Activated naive CD4-positive, alpha-beta T cell treated with anti-CD3 and anti-CD28 coated beads, Interleukin-2, amount 50 U/mL, for 16 hours (primary cell): ENCODE data around the gene FEM1C.

Experiments
- DNase-seq: peaks from one replicate; pipeline ENCODE4 v3.0.0-alpha.2; 2020

The FEM1C gene, protein sequence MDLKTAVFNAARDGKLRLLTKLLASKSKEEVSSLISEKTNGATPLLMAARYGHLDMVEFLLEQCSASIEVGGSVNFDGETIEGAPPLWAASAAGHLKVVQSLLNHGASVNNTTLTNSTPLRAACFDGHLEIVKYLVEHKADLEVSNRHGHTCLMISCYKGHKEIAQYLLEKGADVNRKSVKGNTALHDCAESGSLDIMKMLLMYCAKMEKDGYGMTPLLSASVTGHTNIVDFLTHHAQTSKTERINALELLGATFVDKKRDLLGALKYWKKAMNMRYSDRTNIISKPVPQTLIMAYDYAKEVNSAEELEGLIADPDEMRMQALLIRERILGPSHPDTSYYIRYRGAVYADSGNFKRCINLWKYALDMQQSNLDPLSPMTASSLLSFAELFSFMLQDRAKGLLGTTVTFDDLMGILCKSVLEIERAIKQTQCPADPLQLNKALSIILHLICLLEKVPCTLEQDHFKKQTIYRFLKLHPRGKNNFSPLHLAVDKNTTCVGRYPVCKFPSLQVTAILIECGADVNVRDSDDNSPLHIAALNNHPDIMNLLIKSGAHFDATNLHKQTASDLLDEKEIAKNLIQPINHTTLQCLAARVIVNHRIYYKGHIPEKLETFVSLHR

DNA sequence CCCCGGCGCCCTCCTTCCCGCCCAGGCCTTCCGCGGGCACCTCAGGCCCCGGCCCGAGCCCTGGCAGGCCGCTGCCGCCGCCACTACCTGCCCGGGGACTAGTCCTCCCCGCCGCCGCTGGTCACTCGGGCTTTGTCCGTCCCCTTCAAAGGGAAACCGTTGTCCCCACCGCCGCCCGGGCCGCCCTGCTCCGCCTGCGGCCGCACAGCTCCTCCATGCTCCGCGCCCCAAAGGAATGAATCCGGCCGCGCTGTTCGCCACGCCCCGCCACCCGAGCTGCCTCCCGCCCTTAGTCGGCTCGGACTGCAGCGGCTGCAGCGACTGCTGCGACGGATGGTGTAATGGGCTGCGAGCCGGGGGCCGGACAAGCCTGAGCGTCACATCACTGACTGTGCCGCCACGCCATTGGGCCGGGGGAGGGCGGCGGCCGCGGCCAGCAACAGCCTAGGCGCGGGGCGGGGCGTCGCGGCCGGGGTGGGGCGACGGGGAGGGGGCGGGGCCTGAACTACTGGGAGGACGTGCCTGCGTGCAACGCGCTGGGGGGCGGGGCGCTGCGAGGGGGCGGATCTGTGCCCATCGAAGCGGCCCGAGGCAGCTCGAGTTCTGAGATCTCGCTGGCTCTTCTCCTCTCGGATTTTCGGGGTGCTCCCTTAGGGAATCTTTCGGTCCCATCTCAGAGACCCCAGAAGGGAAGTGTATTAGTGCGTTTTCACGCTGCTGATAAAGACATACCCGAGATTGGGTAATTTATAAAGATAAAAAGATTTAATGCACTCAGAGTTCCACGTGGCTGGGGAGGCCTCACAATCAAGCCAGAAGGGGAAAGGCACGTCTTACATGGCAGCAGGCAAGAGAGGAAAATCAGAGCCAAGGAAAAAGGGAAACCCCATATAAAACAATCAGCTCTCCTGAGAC, at the start of gene FEM1C:
TSS of gene FEM1C (minus strand) at position 340 of the 915 bp plus-strand sequence. CDS start 1,282 bp downstream, outside the sequence.
- peak; percentile 99 for DNase-seq

DNA sequence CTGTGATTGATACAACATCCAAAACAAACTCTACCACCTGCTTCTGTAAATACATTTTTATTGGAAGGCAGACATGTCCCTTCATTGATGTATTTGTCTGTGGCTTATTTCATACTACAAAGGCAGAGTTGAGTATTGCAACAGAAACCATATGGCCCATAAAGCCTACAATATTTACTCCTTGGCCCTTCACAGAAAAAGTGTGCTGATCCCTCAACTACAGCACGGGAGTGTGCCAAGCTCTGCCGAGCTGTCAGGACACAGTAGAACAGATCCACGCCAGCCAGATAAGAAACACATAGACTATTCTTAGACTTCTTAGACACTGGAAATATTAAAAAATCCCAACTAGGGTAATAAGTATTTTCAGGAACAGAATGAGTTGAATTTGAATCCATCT, 44.5 kb upstream of the FEM1C start:
- no peak for DNase-seq

DNA sequence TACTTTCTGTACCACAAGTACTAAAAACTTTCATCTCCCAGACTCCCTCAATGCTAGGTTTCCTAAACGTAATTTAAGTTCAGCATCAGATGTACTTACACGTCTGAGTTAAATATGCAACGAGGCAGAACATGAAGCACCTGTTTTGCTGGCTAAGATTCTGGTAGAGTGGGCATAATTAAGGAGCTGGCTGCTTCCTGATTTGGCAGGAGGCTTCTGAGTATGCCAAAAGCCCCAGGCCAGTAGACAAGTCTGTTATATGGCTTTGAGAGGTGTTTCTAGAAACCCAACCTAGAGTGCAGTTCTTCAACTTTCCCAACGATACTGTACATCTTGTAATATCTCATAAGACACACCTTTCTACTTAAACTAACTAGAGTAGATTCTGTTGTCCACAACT, 44.1 kb upstream of the FEM1C start:
- no peak for DNase-seq

DNA sequence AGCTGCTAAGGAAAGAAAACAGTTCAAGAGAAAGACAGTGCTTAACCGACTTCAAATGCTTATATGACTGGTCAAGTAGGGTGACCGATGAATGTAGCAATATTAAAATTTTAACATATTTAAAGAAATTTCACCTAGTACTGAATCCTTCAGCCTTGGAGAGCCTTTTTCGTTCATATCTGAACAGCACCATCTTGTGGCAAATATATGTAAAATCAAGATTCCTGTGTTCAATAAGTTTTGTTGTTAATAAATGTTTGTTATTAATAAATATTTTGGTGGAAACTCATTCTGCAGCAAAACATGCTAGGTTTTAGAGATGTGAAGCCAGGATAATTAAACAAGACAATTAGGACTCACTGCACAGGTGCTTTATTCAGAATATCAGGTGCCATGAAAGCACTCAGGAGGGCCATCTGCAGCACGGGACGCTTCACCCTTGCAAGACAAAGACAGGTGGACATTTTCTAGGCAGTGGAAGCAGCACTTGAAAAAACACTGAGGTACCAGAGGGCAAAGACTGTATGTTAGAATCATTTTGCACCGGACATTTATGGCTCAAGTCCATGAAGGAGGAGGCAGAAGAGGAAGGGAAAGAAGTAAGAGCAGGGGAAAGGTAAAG, 42.1 kb upstream of the FEM1C start:
- no peak for DNase-seq

DNA sequence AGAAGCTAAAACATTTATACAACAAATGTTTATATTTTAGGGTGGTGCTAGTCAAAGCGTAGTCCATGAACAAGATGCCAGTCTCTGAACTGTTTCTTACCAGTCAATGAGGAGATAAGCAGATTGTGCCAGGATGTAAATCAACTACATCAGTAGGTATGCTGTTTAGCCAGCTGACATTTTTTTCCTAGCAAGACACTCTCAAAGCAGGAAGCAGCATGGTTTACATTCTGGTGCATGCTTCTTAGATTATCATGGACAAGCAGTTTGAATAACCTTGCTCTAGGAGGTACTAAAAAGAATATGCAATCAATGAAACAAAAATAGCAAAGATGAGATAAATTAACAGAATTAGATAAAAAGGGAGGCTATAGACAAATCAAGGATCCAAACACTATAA, 40.7 kb upstream of the FEM1C start:
- DNase-seq = no peak

DNA sequence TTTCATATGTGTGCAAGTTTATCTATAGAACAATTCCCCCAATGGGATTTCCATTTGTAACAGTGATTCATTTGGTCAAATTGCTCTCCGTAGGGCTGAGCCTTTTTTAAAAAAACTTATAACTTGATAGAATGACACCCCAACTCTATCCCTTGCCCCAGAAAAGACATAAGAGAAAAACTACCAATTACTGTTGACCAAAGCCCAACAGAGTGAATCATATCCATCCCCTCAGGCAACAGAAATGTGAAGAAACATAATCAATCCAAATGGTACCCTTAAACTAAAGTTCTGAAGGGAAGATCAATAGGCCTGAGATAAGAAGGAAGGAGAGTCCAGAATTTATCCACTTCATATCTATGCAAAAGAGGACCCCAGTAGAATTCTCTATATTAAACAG, 39.9 kb upstream of the FEM1C start:
- DNase-seq = no peak

DNA sequence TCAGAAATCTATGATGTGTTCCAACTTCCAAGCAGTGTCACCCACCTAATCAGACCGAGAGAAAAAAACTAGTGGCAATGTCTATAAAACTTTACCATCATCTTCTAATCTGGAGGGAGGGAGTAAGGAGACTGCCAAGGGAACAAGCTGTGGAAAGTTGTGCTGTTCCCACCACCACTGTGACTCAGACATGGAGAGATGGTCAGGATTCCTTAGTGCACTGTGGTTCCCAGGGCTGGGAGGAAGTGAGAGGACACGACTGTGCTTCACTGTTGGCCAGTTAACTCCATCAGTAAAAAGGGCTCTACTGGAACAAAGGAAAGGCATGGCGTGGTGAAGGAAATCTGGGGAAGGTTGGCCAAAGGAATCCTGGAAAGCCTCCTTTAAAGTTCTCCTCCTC, 38.9 kb upstream of the FEM1C start:
- no peak for DNase-seq

DNA sequence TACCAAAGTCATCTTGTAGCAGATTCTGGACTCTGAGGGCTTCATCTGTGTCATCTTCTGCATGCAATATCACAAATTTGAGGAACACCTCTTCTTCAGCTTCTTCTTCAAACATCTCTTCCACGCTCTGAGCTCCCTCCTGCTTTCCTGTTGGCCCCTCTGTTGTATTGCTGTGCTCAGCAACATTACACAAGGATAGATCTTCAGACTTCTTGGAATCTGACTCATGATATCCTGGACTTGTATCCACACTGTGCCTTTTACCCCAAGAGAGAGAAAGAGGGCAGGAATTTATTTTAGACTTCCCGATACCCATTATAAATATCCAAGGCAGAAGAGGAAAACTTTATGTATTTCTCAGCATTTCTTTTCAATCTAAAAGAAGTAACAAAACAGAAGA, 36.4 kb upstream of the FEM1C start:
- no peak for DNase-seq

DNA sequence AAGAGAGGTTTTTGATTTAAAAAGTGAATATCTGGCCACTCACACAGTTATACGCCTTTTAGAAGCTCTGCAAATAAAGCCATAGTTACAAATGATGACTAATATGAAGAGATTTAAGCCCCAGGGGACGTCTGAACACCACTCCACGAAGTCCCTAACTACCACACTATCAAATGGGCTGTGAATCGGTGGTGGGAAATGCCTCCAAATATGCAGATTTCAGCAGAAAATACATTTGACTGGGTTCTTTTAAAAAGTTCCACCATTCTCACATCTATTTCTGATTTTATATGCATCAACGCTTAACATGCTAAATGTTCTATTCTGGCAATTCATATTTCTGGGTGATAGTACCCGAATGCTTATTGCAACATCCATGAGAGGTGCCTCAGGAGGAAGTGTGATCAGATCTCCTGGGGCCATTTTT, 35.2 kb upstream of the FEM1C start:
- no peak for DNase-seq

DNA sequence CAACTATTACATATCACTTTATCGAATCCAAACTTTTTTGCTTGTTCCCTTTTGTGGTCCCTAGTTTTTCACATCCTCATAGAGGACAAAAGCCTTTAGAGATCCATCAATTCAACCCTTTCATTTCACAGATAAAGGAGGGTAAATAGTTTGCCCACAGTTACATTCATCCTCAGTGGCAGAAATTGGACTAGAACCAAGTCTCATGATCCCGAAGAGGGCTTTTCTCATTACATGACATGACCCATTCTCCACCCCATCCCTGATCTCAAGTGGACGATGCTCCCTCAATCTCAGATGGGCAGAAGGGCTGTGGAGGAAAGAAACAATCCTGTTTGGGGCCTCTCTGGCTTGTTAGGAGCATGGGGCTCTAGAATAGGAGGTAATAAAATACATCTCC, 34.6 kb upstream of the FEM1C start:
- DNase-seq = no peak

DNA sequence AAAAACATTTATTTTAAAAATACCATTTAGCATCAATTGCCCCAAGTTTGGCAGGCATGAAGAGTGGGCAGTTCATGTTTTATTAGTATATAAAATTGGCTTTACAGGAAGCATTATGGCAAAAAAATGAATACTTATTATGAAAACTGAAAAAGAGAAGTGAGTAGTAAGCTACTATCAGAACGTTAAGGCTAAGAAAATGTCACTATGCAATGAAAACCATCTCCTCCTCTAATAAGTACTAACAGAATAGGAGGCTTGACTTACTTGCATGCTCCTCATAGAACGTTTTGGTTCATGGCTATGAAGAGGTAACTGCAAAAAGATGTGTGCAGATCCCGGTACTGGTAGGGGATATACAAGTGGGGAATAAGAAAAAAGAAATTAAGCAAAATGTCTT, 34.1 kb upstream of the FEM1C start:
- no peak for DNase-seq

DNA sequence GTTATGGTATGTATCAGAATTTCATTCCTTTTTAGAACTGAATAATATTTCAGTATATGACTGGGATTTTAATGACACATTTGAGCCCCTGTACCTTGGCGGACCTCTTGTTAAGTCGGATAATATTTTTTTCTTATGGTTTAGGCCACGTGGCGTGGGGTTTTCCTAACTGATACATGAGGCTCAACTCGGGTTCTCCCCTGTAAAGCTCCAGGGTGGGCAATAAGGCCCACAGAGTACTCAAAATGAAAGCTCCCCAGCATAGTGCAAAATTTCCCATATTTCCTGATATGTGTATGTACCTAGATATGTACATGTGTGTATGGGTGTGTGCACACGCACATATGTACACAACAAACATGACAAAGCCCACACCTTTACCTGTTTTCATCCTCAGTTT, 33.2 kb upstream of the FEM1C start:
- no peak for DNase-seq

DNA sequence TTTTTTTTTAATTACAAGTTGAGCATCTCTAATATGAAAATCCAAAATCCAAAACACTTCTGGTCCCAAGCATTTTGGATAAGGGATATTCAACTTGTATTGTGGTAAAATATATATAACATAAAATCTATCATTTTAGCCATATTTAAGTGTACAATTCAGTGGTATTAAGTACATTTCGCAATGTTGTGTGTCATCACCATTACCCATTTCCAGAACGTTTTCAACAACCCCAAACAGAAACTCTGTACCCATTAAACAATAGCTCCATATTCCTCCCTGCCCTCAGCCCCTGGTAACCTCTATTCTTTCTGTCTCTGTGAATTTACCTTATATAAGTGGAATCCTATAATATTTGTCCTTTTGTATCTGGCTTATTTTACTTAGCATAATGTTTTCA, 32.8 kb upstream of the FEM1C start:
- no peak for DNase-seq

DNA sequence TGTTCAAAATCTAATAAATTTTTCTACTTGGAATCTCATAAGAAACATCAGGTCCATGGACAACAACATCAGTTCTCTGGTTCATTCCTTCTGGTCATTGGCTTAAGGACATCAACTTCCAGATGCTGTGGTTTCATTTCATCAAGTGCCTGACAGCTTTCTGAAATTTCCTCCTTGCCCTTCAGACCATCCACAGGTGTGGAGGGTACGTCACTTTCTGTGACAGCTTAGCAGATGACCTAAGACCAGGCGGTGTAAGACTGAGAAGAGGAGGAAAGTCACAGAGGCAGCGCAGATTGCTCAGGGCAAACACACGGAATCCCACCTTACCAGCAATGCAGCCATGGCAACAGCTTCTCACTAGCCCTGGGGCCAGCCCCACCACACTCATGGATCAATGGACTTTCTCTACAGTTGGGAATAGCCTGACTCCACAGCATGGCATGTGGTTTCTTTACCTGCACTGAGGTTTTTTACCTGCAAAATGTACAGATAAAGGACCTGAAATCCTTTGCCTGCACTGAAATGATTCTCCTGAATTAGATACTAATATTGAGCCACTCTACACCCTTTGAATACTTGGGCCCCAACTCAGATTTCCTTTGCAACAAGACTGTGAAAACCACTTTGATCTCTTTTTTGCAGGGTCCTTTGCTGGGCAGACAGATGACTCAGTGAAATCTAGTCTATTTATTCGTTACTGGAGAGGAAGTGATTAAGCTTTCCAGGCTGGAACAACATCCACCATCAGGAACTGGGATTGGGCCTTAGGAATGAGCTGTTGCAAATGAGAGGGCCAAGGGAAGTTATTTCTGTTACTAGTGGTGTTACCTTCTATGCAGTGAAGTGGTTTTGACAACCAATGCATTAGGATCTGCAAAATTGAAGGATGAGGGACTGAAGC, 30.8 kb upstream of the FEM1C start:
- DNase-seq = no peak

DNA sequence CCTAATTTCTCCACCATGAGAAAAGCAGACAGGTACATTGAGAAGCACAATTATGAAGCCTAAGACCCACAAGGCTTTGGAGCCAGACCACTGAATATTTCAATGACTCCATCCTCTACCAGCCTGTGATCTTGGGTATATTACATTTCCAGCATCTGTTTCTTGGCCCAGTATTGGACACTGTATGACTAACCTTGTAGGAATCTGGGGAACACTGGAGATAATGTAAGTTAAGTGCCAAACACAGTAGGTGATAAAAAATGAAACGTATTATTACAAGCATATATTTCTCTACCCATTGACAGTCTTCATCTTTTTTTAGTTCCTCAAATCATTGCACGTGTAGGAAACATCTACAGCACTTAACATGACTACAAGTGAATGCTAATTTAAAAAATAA, 28.6 kb upstream of the FEM1C start:
- no peak for DNase-seq

DNA sequence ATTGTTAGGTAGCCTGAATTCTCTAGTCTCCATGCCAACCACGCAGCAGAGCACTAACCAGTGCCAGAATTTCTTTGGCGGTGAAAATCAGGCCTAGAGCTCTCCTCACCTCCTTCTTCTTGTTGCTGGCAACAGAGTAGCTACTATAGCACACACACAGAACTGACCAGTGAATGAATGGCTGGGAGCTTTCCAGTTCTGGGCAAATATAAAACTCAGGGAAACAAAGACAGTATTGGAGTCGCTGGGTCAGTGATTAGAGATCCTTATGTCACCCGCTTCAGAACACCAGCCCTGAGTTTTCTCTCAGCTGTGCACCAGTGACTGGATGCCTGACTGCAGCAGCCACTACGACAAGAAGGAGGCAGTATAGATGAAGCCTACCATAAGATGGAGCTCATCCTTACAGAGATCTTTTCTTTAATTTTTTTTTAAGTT, 26.9 kb upstream of the FEM1C start:
- no peak for DNase-seq

DNA sequence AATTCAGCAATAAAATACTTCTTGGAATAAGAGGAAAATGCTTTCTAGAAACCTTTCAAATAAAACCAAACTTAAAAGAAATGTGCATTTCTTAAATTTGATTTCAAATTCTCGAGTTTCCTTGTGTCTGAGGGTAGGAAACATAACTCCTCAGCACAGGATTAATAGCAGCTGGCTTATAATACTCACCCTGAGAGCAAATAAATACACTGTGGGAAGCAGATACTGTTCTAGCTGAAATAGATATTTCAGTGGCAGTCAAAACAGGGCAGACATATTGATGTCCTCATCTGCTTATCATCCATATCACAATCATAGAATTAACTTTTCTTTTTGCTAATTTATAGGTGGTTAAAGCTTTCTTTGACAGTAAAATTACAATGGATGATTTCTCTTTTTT, 24.1 kb upstream of the FEM1C start:
- DNase-seq = no peak

DNA sequence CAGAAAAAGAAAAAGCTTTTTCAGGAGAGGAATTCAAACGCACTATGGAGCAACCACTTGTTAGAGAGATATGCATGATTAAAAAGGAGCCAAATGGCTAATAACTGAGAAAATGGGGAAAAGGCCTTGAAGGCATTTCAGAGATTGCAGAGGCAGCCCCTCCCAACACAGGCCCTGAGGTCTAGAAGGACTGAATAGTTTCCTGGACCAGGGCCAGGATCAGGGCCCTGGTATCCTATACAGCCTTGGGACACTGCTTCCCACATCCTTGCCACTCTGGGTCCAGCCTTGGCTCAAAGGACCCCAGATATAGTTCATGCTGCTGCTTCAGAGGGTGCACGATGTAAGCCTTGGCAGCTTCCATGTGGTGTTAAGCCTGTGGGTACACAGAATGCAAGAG, 20.7 kb upstream of the FEM1C start:
- no peak for DNase-seq

DNA sequence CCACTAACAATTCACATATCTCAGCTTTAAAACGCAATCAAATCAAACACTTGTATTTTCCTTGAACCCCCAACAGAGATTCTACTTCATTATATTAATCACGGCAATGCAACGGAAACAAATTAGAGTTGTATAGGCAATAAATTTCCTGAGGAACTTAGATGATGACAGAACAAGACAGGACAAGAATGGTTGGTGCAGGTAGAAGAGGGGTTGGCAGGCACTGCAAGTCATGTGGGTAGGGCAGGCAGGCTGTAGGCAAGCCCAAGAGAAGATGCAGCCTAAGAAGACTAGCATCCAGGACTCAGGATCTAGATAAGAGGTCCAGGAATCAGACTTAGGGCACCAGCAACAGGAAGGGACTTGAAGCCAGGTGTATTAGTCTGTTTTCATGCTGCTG, 16.6 kb upstream of the FEM1C start:
- no peak for DNase-seq

DNA sequence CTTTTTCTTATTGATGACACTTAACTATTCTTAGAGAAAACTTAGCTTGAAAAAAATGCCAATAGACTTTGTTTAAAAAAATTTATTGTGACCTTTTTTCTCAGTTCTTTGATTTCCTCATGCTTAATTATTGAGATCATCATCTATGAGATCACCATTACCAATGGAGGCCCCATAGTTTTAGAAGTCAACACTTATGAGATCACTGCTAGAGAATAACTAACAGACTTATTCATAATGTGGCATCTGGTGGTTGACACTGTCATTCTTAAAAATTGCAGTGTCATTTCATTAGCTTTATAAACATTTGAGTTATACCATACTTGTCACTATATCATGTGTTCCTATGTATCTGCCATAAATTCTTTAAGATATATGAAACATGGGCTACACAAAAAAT, 14.9 kb upstream of the FEM1C start:
- no peak for DNase-seq

DNA sequence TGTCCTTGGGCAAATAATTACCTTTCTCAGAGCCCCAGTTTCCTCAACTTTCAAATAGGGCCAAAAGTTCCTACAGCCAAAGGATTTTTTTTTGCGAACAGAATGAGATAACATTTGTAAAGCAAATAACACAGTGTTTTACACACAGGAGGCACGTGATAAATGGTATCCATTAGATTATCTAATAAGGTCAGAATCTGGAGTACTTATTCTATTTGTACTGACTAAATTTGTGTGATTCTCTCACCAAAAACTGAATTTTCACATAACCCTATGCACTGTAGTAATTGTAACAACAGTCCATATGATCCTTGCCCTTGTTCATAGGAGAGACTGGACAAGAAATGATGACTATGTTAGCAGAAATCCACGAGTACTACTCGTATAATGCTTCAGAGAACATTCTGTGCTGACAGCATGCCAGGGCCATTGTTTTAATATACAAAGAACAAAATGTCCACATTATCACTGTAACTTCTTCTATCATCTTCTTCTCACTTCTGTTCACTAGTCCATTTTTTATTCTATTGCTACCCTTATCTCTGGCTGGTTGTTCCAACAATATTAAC, 13.9 kb upstream of the FEM1C start:
- DNase-seq = no peak
